ACC112 (cell line): Measurements from ENCODE around the gene ADAMTS12.

Experiments used
- H2AFZ ChIP-seq: fragments of 200-600 bp; sonication (generic); one replicate; pipeline ENCODE4 v1.6.0; 2017; ENCODE audit warnings: antibody characterized with exemption, low read length; ENCODE audit not compliant: unreplicated experiment
- H3K27ac ChIP-seq: fragments of 200-600 bp; sonication (generic); 2 replicates; pipeline ENCODE4 v1.5.1; 2014; ENCODE audit warnings: low read depth, mild to moderate bottlenecking, antibody characterized with exemption, low read length, moderate library complexity
- H3K27me3 ChIP-seq: fragments of 200-600 bp; sonication (generic); 2 replicates; pipeline ENCODE4 v1.6.1; 2014; ENCODE audit warnings: mild to moderate bottlenecking, antibody characterized with exemption, low read length, moderate library complexity, mixed read lengths; ENCODE audit not compliant: insufficient read depth
- H3K36me3 ChIP-seq: fragments of 200-600 bp; sonication (generic); 2 replicates; pipeline ENCODE4 v1.6.1; 2016; ENCODE audit warnings: mild to moderate bottlenecking, antibody characterized with exemption, low read length, moderate library complexity, mixed read lengths; ENCODE audit not compliant: insufficient read depth
- H3K4me1 ChIP-seq: fragments of 200-600 bp; sonication (generic); one replicate; pipeline ENCODE4 v1.6.1; 2016; ENCODE audit warnings: low read length, mixed read lengths; ENCODE audit not compliant: insufficient read depth, unreplicated experiment, control insufficient read depth
- H3K4me3 ChIP-seq: fragments of 200-600 bp; sonication (generic); 2 replicates; pipeline ENCODE4 v1.5.1; 2014; ENCODE audit warnings: mild to moderate bottlenecking, low read depth, low read length
- H3K79me2 ChIP-seq: fragments of 200-600 bp; sonication (generic); one replicate; pipeline ENCODE4 v1.6.0; 2016; ENCODE audit warnings: low read length; ENCODE audit not compliant: control insufficient read depth, unreplicated experiment, insufficient read depth

ADAMTS12 gene

GRCh38 chr5:33633699-33634098 is 258.1 kb downstream of the ADAMTS12 start:
- Histone ChIP-seq H3K4me1 (no peaks in the 10 kb centered on the region), H3K4me3 (no peak overlapping the region), H3K27me3 (no peaks in the 10 kb centered on the region), H2AFZ (no peak overlapping the region), H3K79me2 (no peaks in the 10 kb centered on the region), H3K36me3 (peaks cover 13% of the 10 kb centered on the region; the same call in 1 of the 2 replicates), H3K27ac (no peak overlapping the region)

- H3K27me3 ChIP-seq = no peaks in the 10 kb centered on the region
- H3K27ac ChIP-seq = no peak overlapping the region
- no peak overlapping the region for H2AFZ ChIP-seq
- H3K4me1 ChIP-seq = no peaks in the 10 kb centered on the region
- H3K79me2 ChIP-seq = no peaks in the 10 kb centered on the region
- H3K36me3 ChIP-seq = peaks cover 7% of the 10 kb centered on the region; the same call in 1 of the 2 replicates
- H3K4me3 ChIP-seq = no peak overlapping the region
These were observed 260.0 kb downstream of the ADAMTS12 start for GRCh38 chr5:33631786-33632185.

- Histone ChIP-seq H3K79me2 (no peaks in the 10 kb centered on the region), H3K4me3 (no peak overlapping the region), H3K36me3 (peaks cover 13% of the 10 kb centered on the region; the same call in 1 of the 2 replicates), H3K27ac (no peak overlapping the region), H2AFZ (no peak overlapping the region), H3K27me3 (no peaks in the 10 kb centered on the region), H3K4me1 (no peaks in the 10 kb centered on the region)
These were observed 260.7 kb downstream of the ADAMTS12 start for GRCh38 chr5:33631139-33631538.

- Histone ChIP-seq H3K79me2 (no peaks in the 10 kb centered on the region), H3K4me1 (no peaks in the 10 kb centered on the region), H3K27me3 (no peaks in the 10 kb centered on the region), H3K36me3 (peaks cover 16% of the 10 kb centered on the region; the same call in 1 of the 2 replicates), H3K4me3 (no peak overlapping the region), H3K27ac (no peak overlapping the region), H2AFZ (no peak overlapping the region)
These were observed 261.8 kb downstream of the ADAMTS12 start for GRCh38 chr5:33629999-33630398.

- H3K4me3 ChIP-seq = no peak overlapping the region
- H3K4me1 ChIP-seq = no peaks in the 10 kb centered on the region
- H3K79me2 ChIP-seq = no peaks in the 10 kb centered on the region
- H2AFZ ChIP-seq = no peak overlapping the region
- H3K27me3 ChIP-seq = no peaks in the 10 kb centered on the region
- peaks cover 12% of the 10 kb centered on the region; the same call in 1 of the 2 replicates for H3K36me3 ChIP-seq
- no peak overlapping the region for H3K27ac ChIP-seq
These were observed 263.0 kb downstream of the ADAMTS12 start for GRCh38 chr5:33628796-33629195.

GRCh38 chr5:33621514-33621913 is 270.3 kb downstream of the ADAMTS12 start:
- H3K27ac ChIP-seq = no peak overlapping the region
- no peak overlapping the region for H2AFZ ChIP-seq
- H3K4me1 ChIP-seq = no peaks in the 10 kb centered on the region
- H3K4me3 ChIP-seq = no peak overlapping the region
- H3K27me3 ChIP-seq = no peaks in the 10 kb centered on the region
- H3K79me2 ChIP-seq = no peaks in the 10 kb centered on the region
- peaks cover 6% of the 10 kb centered on the region; the same call in 1 of the 2 replicates for H3K36me3 ChIP-seq

- peaks cover 13% of the 10 kb centered on the region; the same call in 1 of the 2 replicates for H3K36me3 ChIP-seq
- H3K79me2 ChIP-seq = no peaks in the 10 kb centered on the region
- H3K27ac ChIP-seq = no peak overlapping the region
- H3K27me3 ChIP-seq = no peaks in the 10 kb centered on the region
- H2AFZ ChIP-seq = no peak overlapping the region
- no peak overlapping the region for H3K4me3 ChIP-seq
- H3K4me1 ChIP-seq = peaks cover 24% of the 10 kb centered on the region
These were observed 277.8 kb downstream of the ADAMTS12 start for GRCh38 chr5:33614039-33614438.

GRCh38 chr5:33612386-33612785 is 279.4 kb downstream of the ADAMTS12 start:
- peak overlapping the region; percentile 64 for H3K4me3 ChIP-seq
- no peaks in the 10 kb centered on the region for H3K79me2 ChIP-seq
- no peaks in the 10 kb centered on the region for H3K27me3 ChIP-seq
- peaks cover 13% of the 10 kb centered on the region; the same call in 1 of the 2 replicates for H3K36me3 ChIP-seq
- peaks cover 28% of the 10 kb centered on the region for H3K4me1 ChIP-seq
- peak overlapping the region; percentile 25 for H2AFZ ChIP-seq
- H3K27ac ChIP-seq = peak overlapping the region; percentile 90

GRCh38 chr5:33611877-33612276 is 279.9 kb downstream of the ADAMTS12 start:
- peak overlapping the region; percentile 64 for H3K4me3 ChIP-seq
- peaks cover 13% of the 10 kb centered on the region; the same call in 1 of the 2 replicates for H3K36me3 ChIP-seq
- H3K79me2 ChIP-seq = no peaks in the 10 kb centered on the region
- peaks cover 28% of the 10 kb centered on the region for H3K4me1 ChIP-seq
- peak overlapping the region; percentile 90 for H3K27ac ChIP-seq
- peak overlapping the region; percentile 25 for H2AFZ ChIP-seq
- H3K27me3 ChIP-seq = no peaks in the 10 kb centered on the region

GRCh38 chr5:33608344-33609041 is 283.3 kb downstream of the ADAMTS12 start:
- 0 out of 2 replicates have a peak, but pooled peaks cover 4% of the 10 kb centered on the region for H3K36me3 ChIP-seq
- H3K27me3 ChIP-seq = no peaks in the 10 kb centered on the region
- H3K79me2 ChIP-seq = no peaks in the 10 kb centered on the region
- no peak overlapping the region for H2AFZ ChIP-seq
- no peak overlapping the region for H3K4me3 ChIP-seq
- H3K27ac ChIP-seq = no peak overlapping the region
- peaks cover 28% of the 10 kb centered on the region for H3K4me1 ChIP-seq

- Histone ChIP-seq H2AFZ (no peak overlapping the region), H3K27ac (no peak overlapping the region), H3K36me3 (no peaks in the 10 kb centered on the region; the same call in 1 of the 2 replicates), H3K4me3 (no peak overlapping the region), H3K27me3 (no peaks in the 10 kb centered on the region), H3K79me2 (no peaks in the 10 kb centered on the region), H3K4me1 (peaks cover 5% of the 10 kb centered on the region)
These were observed 287.3 kb downstream of the ADAMTS12 start for GRCh38 chr5:33604503-33604902.
